ENCODE data around the gene TRANK1.

- TF ChIP-seq POLR2AphosphoS5 (IDR thresholded peaks at IDR 0.05) = peak; percentile 40
- no peak for TF ChIP-seq POLR2A (IDR thresholded peaks at IDR 0.05)
- TF ChIP-seq CTCF (IDR thresholded peaks at IDR 0.05) = no peak
Observed at GRCh38 chr3:36893137-36893557, 51.7 kb downstream of the TRANK1 start.

All from prostate gland (tissue), 2 donors.